Measurements from ENCODE around the gene DCUN1D2. TPM values are rescaled to one million over a fixed set of nuclear protein-coding genes. Genes with fewer than 3 reads are reported as not detected.

The DCUN1D2 gene
- total and polyA plus RNA-seq, 3 experiments from 2014 or later = 8.8 to 16.8 (median 16.2) TPM

DNA sequence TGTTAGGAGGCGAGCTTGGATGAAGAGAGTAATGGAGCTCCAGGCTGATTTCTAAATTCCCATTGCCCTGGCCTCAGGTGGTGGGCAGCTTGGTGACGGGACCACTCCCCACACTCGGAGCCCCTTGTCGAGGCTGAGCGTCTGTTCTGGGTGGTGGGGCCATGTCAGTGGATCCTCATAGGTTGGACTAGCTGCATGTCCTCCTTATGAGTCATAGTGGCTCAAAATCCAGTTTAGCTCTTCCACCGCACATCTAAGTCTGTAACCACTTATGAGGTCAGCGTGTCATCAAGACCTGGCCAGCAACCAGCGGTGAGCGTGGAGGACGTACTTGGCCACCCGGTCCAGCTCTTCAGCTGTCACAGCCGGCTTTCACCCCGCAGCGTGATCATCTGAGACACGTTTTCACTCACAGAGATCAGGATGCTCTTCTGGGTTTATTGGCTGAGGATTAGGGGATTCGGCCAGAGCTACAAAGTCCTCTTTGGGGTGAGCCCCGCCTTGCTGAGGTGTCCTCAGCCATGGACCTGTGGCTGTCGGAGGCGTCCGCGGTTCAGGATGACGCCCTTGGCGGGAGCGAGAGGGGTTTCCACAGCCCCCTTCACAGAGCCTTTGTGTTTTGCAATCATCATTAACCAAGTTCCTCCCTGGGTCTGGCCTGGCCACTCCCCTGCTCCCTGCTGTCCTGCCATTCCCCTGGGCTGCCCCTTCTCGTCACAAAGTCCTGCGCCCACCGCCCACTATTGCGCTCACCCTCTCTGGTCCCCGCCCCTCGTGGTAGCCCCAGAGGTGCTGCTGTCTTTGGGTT lies 79.1 kb downstream of the DCUN1D2 start:
- Mint-ChIP-seq H3K27ac (no peak overlapping the region), H3K4me3 (no peak overlapping the region), H3K9me3 (no peaks in the 10 kb centered on the region), H3K36me3 (no peaks in the 10 kb centered on the region), H3K27me3 (peaks cover 4 to 7% of the 10 kb centered on the region in 2 donors), H3K4me1 (no peaks in the 10 kb centered on the region)
- ChIA-PET POLR2A (no interaction called here), CTCF (no interaction called here)
- Histone ChIP-seq H3K4me3 (ENCODE audit: low read length) (no peak overlapping the region), H3K27ac (ENCODE audit: low read depth, low read length) (no peak overlapping the region), H3K36me3 (ENCODE audit: insufficient read depth, low read length) (no peaks in the 10 kb centered on the region), H3K27me3 (ENCODE audit: insufficient read depth, low read length, poor library complexity, severe bottlenecking) (no peaks in the 10 kb centered on the region), H3K4me1 (ENCODE audit: insufficient read depth, low read length) (no peaks in the 10 kb centered on the region), H3K9me3 (ENCODE audit: low read length) (no peaks in the 10 kb centered on the region)
- no peak for DNase-seq

DNA sequence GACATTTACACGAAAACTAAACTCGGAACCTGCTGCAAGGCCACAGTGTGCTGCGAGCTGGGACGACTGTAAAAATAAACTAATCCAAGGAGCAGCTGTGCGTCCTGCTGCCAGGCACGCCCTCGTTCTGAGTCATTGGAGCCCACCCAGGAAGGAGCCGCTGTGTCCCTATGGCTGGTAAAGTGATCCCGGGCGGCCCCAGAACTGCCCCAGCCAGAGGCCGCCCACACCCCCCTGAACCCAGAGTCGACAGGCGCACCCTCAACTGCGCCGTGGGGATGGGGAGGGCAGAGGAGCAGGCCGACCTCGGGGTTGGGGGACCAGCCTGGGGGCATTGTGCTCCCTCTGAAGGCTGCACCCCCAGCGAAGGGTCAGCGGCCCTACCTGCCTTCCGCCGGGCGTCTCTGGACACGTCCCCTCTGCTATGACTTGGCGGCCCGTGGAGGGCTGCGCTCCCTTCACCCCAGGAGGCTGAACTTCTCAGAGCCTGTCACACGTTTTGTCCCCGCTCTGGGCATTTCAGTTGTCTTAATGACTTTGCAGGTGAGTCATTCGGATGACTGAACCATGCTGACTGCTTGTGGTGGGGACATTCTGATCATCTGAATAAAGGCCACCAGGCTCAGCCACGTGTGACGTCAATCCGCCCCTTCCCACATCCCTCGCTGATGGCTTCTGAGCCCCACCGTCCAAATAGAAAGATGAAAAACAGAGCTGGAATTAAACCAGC lies 79.9 kb downstream of the DCUN1D2 start:
- Histone ChIP-seq H3K27me3 (ENCODE audit: insufficient read depth, low read length, poor library complexity, severe bottlenecking) (no peaks in the 10 kb centered on the region), H3K4me3 (ENCODE audit: low read length) (no peak overlapping the region), H3K27ac (ENCODE audit: low read depth, low read length) (no peak overlapping the region), H3K4me1 (ENCODE audit: insufficient read depth, low read length) (no peaks in the 10 kb centered on the region), H3K9me3 (ENCODE audit: low read length) (no peaks in the 10 kb centered on the region), H3K36me3 (ENCODE audit: insufficient read depth, low read length) (no peaks in the 10 kb centered on the region)
- Mint-ChIP-seq H3K27ac (no peak overlapping the region), H3K4me3 (no peak overlapping the region), H3K36me3 (no peaks in the 10 kb centered on the region), H3K9me3 (no peaks in the 10 kb centered on the region), H3K27me3 (peaks cover 4 to 7% of the 10 kb centered on the region in 2 donors), H3K4me1 (no peaks in the 10 kb centered on the region)
- no peak for DNase-seq
- ChIA-PET POLR2A (no interaction called here), CTCF (no interaction called here)

DNA sequence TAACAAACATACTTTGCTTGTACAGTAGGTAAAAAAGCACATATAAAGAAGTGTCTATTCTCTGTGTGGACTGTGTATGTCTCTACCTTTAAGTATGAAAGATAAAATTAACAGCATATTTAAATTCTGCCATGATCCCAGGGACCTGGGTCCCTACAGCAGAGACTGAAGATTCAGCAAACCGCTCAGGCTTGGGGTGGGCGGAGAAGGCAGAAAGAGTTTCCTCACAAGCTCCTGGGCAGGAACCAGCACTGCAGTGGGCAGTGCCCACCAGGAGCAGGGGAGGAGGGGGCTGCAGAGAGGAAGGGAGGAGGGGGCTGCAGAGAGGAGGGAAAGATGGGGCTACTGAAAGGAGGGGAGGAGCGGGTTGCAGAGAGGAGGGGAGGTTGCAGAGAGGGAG lies 81.9 kb downstream of the DCUN1D2 start:
- Mint-ChIP-seq H3K27me3 (peaks cover 7 to 9% of the 10 kb centered on the region in 2 donors), H3K27ac (no peak overlapping the region), H3K9me3 (no peaks in the 10 kb centered on the region)

DNA sequence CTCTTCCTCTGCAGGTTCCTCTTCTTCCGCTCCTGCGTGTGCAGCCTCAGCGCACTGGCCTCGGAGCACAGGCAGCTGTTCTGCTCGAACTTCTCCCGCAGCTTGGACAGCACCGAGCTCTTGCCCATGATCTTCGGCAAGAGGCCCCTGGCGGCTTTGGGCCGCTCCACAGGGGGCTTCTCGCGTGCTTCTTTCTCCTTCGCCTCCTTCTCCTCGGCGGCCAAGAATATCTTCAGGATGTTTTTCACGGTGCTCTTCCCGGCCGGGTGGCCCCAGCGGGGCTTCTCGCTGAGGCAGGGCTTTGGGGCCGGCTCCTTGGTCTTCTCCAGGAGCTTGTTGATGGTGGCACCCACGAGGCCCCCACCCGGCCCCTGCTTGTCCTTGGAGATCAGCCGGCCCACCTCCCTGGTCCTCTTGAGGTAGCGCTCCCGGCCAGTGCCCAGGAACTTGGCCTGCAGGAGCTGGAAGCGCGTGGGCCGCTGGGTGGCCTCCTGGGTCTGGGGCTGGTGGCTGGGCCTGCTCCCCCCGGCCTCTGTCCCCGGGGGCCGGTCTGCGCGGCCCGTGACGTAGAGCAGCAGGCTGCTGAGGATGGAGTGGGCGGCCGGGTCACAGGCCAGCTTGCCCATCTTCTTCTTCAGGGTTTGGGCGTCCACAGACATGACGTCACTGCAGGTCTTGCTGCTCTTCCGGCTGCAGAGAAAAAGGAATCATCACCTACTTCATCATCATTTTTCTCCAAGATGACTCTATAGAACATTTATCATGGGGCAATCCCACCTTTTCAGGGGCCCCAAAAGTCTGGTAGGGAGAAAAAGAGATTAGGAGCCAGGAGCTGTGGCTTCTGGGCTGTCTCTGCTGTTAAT lies 82.7 kb downstream of the DCUN1D2 start:
- no peak for DNase-seq
- CTCF ChIA-PET = no interaction called here
- H3K4me3 ChIP-seq (ENCODE audit: low read length) = no peak overlapping the region
- Mint-ChIP-seq H3K9me3 (no peaks in the 10 kb centered on the region), H3K27ac (peak overlapping the region in 1 of 8 donors; percentile 30), H3K4me1 (no peaks in the 10 kb centered on the region), H3K36me3 (no peaks in the 10 kb centered on the region), H3K4me3 (no peak overlapping the region), H3K27me3 (peaks cover 7 to 9% of the 10 kb centered on the region in 2 donors)
- no peaks in the 10 kb centered on the region for H3K36me3 ChIP-seq (ENCODE audit: insufficient read depth, low read length)
- H3K9me3 ChIP-seq (ENCODE audit: low read length) = no peaks in the 10 kb centered on the region
- no peaks in the 10 kb centered on the region for H3K27me3 ChIP-seq (ENCODE audit: insufficient read depth, low read length, poor library complexity, severe bottlenecking)
- POLR2A ChIA-PET = no interaction called here
- no peak overlapping the region for H3K27ac ChIP-seq (ENCODE audit: low read depth, low read length)
- no peaks in the 10 kb centered on the region for H3K4me1 ChIP-seq (ENCODE audit: insufficient read depth, low read length)

More for the DNA sequence above, 81.9 kb downstream of the DCUN1D2 start:
- no peaks in the 10 kb centered on the region for H3K4me1 Mint-ChIP-seq
- Histone ChIP-seq H3K4me1 (ENCODE audit: insufficient read depth, low read length) (no peaks in the 10 kb centered on the region), H3K36me3 (ENCODE audit: insufficient read depth, low read length) (no peaks in the 10 kb centered on the region), H3K9me3 (ENCODE audit: low read length) (no peaks in the 10 kb centered on the region), H3K27ac (ENCODE audit: low read depth, low read length) (no peak overlapping the region), H3K27me3 (ENCODE audit: insufficient read depth, low read length, poor library complexity, severe bottlenecking) (no peaks in the 10 kb centered on the region), H3K4me3 (ENCODE audit: low read length) (no peak overlapping the region)
- POLR2A ChIA-PET = no interaction called here
- CTCF ChIA-PET = no interaction called here
- DNase-seq = no peak
- H3K36me3 Mint-ChIP-seq = no peaks in the 10 kb centered on the region
- H3K4me3 Mint-ChIP-seq = no peak overlapping the region

DNA sequence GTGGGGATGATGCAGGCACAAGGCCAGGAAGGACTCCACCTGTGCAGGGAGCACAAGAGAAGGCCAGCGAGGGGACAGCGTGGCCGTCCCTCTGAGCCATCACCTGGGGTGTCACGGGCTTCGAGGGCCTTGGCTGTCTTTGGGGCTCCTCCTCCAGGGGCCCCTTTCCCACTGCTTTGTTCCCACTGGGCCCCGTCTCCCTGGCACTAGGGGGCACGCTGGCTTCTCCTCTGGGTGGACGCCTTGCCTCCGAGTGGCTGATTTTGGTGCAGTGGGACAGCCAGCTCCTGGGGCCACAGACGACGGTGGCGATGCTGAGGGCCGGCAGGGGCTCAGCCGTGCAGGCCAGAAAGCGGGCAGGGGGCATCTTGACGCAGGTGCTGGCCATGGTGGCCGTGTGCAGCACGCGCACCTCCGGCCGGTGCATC lies 83.4 kb downstream of the DCUN1D2 start:
- Mint-ChIP-seq H3K4me1 (no peaks in the 10 kb centered on the region), H3K27ac (no peak overlapping the region), H3K36me3 (no peaks in the 10 kb centered on the region), H3K4me3 (no peak overlapping the region), H3K9me3 (no peaks in the 10 kb centered on the region), H3K27me3 (peaks cover 9% of the 10 kb centered on the region in 2 donors)
- H3K36me3 ChIP-seq (ENCODE audit: insufficient read depth, low read length) = no peaks in the 10 kb centered on the region
- POLR2A ChIA-PET = no interaction called here
- H3K4me1 ChIP-seq (ENCODE audit: insufficient read depth, low read length) = no peaks in the 10 kb centered on the region
- CTCF ChIA-PET = no interaction called here
- DNase-seq = no peak
- no peaks in the 10 kb centered on the region for H3K27me3 ChIP-seq (ENCODE audit: insufficient read depth, low read length, poor library complexity, severe bottlenecking)
- no peak overlapping the region for H3K4me3 ChIP-seq (ENCODE audit: low read length)
- H3K27ac ChIP-seq (ENCODE audit: low read depth, low read length) = no peak overlapping the region
- H3K9me3 ChIP-seq (ENCODE audit: low read length) = no peaks in the 10 kb centered on the region

DNA sequence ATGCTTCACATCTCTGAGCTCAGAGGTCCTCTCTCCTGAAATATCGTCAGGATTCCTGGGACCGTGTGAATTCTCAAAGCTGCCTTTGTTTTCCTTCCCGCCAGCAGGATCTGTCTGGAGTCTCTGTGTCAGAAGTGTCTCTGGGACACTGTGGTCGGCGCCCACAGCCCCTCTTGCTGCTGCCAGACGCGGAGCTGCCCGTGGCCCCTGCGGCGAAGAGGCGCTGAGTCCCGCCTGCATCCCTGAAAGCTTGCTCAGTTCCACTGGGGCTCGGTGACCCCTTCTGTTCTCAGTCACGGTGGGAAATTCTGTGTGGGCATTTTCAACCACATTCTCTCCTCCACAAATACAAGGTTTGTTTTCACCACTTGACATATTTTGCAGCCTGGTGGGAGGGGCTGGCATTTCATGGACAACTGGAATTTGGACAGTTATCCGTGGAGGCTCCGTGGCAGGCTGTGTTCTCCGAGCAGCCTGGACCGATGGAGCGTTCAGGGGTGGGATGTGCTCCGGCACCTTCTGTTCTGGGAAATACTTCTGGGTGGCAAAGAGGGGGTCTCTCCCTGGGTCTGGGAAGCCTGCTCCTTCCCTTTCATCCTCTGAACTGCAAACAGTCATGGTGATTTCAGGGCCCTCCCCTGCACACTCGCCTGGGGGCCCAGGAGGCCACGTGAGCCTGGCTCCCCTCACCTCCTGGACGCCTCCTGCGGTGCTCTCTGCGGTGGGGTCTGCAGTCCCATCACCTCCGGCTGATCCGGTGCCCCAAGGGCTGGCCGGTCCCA lies 84.0 kb downstream of the DCUN1D2 start:
- no peaks in the 10 kb centered on the region for H3K4me1 ChIP-seq (ENCODE audit: insufficient read depth, low read length)
- H3K4me3 ChIP-seq (ENCODE audit: low read length) = no peak overlapping the region
- H3K4me1 Mint-ChIP-seq = no peaks in the 10 kb centered on the region
- no peak for DNase-seq
- H3K27ac Mint-ChIP-seq = no peak overlapping the region
- no peaks in the 10 kb centered on the region for H3K9me3 Mint-ChIP-seq
- H3K27ac ChIP-seq (ENCODE audit: low read depth, low read length) = no peak overlapping the region
- no peaks in the 10 kb centered on the region for H3K27me3 ChIP-seq (ENCODE audit: insufficient read depth, low read length, poor library complexity, severe bottlenecking)
- H3K27me3 Mint-ChIP-seq = peaks cover 9 to 11% of the 10 kb centered on the region in 2 donors
- POLR2A ChIA-PET = no interaction called here
- no peak overlapping the region for H3K4me3 Mint-ChIP-seq
- no peaks in the 10 kb centered on the region for H3K36me3 ChIP-seq (ENCODE audit: insufficient read depth, low read length)
- no peaks in the 10 kb centered on the region for H3K9me3 ChIP-seq (ENCODE audit: low read length)
- CTCF ChIA-PET = no interaction called here
- no peaks in the 10 kb centered on the region for H3K36me3 Mint-ChIP-seq
